ENCODE results near the gene STKLD1.

STKLD1 gene

DNA sequence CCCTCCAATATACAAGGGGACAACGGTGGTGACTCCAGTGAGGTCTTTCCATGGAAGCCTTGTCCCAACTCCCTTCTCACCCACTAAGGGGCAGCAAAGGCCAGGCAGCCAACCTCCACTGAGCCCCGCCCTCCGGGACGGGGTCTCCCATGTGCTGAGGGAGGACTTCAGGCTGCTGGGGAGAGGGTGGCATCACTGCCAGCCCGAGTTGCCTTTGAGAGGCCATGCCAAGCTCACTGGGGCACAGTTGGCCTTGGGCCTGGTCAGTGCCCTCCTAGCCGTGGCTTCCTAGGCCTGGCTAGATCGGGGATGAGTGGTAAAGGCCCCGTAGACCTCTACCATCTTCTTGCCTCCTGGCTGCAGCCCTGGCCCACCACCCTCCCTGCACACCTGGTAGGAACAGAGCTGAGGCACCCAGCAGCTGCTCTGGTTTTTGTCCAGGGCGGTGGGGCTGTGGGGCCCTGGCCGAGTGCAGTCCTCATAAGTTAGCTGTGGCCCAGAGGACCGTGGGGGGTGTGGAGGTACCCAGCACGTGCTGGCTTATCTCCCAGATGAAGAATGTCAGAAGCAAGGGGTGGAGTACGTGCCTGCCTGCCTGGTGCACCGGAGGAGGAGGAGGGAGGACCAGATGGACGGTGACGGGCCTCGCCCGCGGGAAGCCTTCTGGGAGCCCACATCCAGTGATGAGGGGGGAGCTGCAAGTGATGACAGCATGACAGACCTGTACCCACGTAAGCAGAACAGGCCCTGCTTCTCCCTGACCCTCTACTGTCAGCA is 16.6 kb upstream of the STKLD1 start:
- peak overlapping the region; percentile 98 for H3K27ac ChIP-seq

DNA sequence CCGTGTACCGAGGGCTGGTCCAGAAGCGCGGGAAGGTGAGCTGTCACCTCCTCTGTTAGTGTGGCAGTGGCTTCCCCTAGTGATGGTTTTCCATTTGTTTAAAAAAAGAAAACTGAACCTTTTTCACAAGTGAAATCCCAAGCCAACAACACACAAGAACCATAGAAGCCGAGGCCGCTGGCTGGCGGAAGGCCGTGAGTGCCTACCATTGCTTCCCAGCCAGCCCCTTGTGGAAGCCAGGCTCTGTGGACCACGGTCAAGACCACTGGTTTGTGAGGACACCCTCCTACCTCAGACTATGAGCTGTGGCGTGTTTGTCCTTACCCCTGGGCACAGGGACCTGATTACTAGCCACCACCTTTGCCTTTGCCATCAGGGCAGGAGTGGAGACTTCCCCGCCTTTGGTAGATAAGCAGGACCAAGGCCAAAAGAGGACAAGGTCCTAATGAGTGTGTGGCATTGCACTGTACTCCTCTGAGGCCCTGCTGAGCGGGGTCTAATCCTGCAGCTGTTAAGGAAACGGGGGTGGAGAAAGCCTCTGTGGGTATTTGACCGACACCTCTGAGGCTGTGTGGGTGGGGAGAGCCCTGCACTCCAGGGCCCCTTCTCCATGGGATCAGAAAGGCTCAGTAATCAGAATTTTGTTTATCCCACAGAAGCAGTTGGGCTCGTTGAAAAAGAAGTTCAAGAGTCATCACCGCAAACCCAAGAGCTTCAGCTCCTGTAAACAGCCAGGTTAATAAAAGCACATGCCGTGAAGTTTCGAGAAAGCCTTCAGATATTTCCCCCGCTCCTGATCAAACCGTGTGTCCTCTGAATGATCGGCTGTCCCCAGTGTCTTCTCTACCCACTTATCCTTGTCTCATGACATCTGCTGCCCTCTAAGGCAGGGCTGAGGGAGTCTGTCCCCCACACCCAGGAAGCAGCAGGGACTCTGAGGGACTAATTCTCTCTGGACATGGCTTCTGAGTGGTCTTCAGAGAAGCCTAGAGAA is 15.5 kb upstream of the STKLD1 start:
- peak overlapping the region; percentile 98 for H3K27ac ChIP-seq
- TF ChIP-seq, protein P1, sequence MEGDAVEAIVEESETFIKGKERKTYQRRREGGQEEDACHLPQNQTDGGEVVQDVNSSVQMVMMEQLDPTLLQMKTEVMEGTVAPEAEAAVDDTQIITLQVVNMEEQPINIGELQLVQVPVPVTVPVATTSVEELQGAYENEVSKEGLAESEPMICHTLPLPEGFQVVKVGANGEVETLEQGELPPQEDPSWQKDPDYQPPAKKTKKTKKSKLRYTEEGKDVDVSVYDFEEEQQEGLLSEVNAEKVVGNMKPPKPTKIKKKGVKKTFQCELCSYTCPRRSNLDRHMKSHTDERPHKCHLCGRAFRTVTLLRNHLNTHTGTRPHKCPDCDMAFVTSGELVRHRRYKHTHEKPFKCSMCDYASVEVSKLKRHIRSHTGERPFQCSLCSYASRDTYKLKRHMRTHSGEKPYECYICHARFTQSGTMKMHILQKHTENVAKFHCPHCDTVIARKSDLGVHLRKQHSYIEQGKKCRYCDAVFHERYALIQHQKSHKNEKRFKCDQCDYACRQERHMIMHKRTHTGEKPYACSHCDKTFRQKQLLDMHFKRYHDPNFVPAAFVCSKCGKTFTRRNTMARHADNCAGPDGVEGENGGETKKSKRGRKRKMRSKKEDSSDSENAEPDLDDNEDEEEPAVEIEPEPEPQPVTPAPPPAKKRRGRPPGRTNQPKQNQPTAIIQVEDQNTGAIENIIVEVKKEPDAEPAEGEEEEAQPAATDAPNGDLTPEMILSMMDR (conservative IDR thresholded peaks at IDR 0.05), result no peak

More for the DNA sequence above, 16.6 kb upstream of the STKLD1 start:
- TF ChIP-seq, protein P1 (conservative IDR thresholded peaks at IDR 0.05), result peak; percentile 73

DNA sequence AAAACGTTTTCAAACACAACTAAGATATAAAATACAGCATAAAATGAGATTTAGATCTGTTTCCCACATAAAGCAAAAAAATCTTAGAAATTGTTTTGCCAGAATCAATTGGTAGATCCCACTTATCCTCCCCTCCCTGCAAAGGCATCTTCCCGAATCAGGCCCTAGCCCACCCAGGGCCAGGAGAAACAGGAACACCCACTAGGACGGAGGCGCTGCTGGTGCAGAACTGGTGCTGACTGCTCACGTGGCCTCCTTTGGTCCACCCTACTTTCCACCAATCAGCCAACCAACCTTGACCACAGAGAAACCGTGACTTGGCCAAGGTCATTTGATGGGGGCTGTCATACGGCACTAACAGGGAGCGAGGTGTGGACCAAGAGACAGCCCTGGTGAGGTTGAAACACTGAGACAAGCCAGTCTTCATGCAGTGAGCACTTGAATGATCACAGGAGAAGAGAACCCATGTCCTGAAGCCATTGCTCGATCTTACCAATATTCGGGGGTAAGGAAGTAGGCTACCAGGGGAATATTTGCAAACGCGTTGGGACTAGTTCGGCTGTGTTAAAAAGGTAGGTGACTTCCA is 14.6 kb upstream of the STKLD1 start:
- TF ChIP-seq, protein P1 (conservative IDR thresholded peaks at IDR 0.05), result no peak
- peak overlapping the region; percentile 98 for H3K27ac ChIP-seq

DNA sequence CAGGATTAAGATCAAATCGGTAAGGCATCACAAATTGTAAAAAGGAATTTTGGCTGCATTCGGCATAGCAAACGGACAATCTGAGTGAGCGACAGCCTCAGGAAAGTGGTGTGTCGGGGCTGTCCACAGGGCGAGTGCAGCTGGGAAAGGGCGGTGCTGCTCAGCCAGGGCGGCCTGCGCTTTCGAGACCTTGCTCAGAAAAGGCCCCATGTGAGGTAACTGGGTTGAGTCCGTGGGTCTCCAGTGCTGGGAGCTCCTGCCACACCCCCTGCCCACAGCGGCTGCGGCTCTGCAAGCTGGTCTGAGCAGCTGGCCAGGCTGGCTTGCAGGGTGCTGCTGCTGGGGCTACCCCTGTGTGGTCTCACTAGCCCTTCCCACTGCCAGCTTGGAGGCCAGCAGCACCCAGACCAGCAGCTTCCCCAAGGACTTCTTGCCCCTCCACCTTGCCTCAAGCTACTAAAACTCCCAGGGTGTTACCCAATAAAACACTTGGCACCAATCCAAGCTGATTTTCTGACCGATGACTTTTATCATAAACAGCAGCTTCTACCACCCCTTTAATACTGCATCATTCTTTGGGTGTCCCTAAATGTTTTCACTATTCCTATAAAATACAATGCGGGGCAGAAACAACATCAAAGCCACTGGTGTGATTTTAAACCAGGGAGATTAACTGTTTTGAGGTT is 13.7 kb upstream of the STKLD1 start:
- peak overlapping the region; percentile 98 for H3K27ac ChIP-seq
- TF ChIP-seq, protein P1 (conservative IDR thresholded peaks at IDR 0.05), result no peak

DNA sequence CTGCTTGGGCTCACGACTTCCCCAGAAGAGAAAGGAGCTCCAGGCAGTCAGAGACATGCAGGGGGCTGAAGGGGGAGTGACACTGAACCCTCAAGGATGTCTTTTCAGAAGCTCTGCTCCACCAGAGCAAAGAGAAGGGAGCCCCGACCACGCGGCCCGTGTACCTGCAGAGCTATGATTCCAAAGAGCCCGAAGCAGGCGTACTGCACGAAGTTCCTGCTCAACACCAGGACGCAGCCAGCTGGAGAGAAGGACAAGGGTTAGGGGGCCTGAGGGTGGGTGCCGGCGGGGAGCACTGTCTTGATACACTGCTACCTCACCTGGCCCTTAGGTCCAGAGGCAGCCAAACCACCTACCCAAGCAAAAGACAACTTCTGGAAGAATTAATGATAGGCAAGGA is 9.7 kb upstream of the STKLD1 start:
- peak overlapping the region; percentile 98 for H3K27ac ChIP-seq
- TF ChIP-seq, protein P1 (conservative IDR thresholded peaks at IDR 0.05), result no peak

DNA sequence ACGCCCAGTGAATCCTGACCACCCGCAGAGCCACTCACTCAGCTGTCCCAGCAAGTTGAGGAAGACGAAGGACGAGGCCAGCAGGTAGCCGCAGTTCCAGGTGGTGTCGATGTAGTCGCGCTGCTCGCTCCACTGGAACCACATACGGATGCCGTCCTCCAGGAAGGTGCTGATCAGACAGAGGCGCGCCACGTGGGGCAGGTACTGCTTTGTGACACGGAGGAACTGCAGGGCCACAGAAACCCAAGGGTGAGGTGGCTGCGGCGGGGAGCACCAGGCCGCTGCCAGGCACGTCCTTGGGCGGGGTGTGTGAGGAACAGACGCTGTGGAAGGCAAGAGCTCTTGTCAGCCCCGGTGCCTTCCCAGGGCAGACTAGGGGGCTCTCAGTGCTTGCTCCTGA is 8.9 kb upstream of the STKLD1 start:
- peak overlapping the region; percentile 98 for H3K27ac ChIP-seq
- TF ChIP-seq, protein P1 (conservative IDR thresholded peaks at IDR 0.05), result no peak
